ENCODE measurements around the gene ZNF490.

Gene ZNF490

GRCh38 chr19:12564016-12564664 is 46.5 kb downstream of the ZNF490 start:
- FAIRE-seq: peak; percentile 88
- TF ChIP-seq TAF1 (IDR thresholded peaks at IDR 0.05; ENCODE audit: borderline replicate concordance, low read depth, low read length): no peak
- no peak for TF ChIP-seq POLR2A (IDR thresholded peaks at IDR 0.05; ENCODE audit: low read depth, low read length)
- no peak for TF ChIP-seq POLR2AphosphoS5 (IDR thresholded peaks at IDR 0.05; ENCODE audit: low read depth, low read length)
- DNase-seq (ENCODE audit: insufficient read length): peak; percentile 86

DNA sequence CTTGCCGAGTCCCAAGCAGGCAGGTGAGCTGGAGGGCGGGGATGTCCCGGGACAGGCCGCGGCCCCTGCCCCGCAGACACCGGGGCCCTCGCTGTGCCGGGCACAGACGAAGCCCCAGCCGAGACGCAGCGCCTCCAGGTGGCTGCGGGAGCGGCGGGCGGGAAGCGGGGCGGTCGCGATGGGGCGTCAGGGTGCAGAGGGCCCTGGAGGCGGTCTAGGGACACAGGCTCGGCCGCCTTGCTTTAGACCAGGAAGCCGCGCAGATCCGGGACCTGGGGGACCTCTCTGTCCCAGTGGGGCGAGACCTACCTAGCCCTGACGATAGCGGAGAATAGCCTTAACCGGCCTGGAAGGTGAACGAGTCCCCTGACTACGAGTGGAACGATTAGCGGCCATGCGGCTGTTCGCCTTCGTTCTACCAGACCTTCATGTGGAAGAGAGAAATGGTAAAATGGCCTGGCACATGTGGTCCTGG is 55.1 kb downstream of the ZNF490 start:
- no peak for TF ChIP-seq POLR2A (IDR thresholded peaks at IDR 0.05; ENCODE audit: low read depth, low read length)
- TF ChIP-seq TAF1 (IDR thresholded peaks at IDR 0.05; ENCODE audit: borderline replicate concordance, low read depth, low read length): no peak
- no peak for TF ChIP-seq POLR2AphosphoS5 (IDR thresholded peaks at IDR 0.05; ENCODE audit: low read depth, low read length)
- DNase-seq (ENCODE audit: insufficient read length) (no peak), FAIRE-seq (no peak)

DNA sequence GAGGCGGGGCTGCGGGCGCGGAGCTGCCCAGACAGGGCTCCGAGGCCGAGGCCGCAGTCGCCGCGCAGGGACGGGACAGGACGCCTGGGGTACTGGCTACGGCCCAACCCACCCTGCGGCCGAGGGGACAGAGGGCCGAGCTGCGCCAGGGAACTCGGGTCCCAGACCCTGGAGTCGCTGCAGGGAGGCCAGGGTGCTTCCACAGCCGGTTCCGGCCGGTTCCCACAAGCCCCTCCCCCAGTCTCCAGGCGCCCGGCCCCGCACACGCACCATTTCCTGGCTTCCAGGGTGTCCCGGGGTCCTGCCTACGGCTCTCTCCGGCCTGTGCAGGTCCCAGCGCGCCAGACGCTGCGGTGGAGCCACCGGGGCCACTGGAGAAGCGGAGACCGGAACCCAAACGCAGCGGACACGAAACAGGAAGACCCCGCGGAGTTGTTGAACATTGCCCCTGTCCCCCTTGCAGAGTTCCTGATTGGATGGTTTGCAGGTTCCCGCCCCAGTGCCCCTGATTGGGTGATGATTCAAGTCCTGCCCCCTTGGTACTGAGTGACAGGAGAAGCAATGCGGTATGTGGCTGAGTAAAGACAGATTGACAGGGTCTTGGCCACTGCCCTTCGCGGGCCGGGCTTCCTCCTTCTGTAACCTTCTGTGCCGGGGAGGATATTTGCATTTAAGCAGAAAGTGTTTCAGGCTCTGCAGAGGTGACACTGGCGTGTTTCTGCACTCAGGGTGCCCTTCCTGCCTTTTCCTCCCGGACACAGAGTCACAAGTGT is 59.4 kb downstream of the ZNF490 start, which contains the start of gene ZNF564:
TSS of gene ZNF564 (minus strand) at position 423 of the 773 bp plus-strand sequence. CDS start at position 273, 150 bp downstream.
- FAIRE-seq (peak; percentile 99), DNase-seq (ENCODE audit: insufficient read length) (peak; percentile 84)
- TF ChIP-seq TAF1 (IDR thresholded peaks at IDR 0.05; ENCODE audit: borderline replicate concordance, low read depth, low read length) (peak; percentile 67), POLR2AphosphoS5 (IDR thresholded peaks at IDR 0.05; ENCODE audit: low read depth, low read length) (peak; percentile 94), POLR2A (IDR thresholded peaks at IDR 0.05; ENCODE audit: low read depth, low read length) (peak; percentile 93)

GRCh38 chr19:12546903-12547302 is 63.7 kb downstream of the ZNF490 start:
- no peak for DNase-seq (ENCODE audit: insufficient read length)
- FAIRE-seq: no peak
- TF ChIP-seq POLR2A (IDR thresholded peaks at IDR 0.05; ENCODE audit: low read depth, low read length): no peak
- no peak for TF ChIP-seq POLR2AphosphoS5 (IDR thresholded peaks at IDR 0.05; ENCODE audit: low read depth, low read length)
- no peak for TF ChIP-seq TAF1 (IDR thresholded peaks at IDR 0.05; ENCODE audit: borderline replicate concordance, low read depth, low read length)

DNA sequence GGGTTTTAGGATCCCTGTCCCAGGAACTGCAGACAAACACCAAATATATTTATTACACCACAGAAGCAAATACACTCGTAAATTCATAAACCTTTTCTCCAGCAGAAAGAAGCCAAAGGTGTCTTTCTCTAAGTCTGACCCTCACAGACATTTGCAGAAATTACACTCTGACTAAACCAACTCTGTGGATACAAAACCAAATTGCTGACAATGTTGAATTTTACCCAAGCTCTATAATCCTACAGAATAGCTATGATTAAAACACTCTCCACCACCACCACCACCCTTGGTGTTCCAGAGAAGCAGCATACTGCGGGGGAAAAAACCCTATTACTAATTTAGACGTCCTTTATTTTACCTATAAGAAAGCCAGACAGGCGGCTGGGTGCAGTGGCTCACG is 64.5 kb downstream of the ZNF490 start:
- DNase-seq (ENCODE audit: insufficient read length) (no peak), FAIRE-seq (no peak)
- TF ChIP-seq TAF1 (IDR thresholded peaks at IDR 0.05; ENCODE audit: borderline replicate concordance, low read depth, low read length) (no peak), POLR2AphosphoS5 (IDR thresholded peaks at IDR 0.05; ENCODE audit: low read depth, low read length) (no peak), POLR2A (IDR thresholded peaks at IDR 0.05; ENCODE audit: low read depth, low read length) (no peak)

GRCh38 chr19:12545267-12545666 is 65.3 kb downstream of the ZNF490 start:
- TF ChIP-seq POLR2AphosphoS5 (IDR thresholded peaks at IDR 0.05; ENCODE audit: low read depth, low read length) (no peak), POLR2A (IDR thresholded peaks at IDR 0.05; ENCODE audit: low read depth, low read length) (no peak)
- DNase-seq (ENCODE audit: insufficient read length) (no peak), FAIRE-seq (no peak)

GRCh38 chr19:12544401-12544876 is 66.2 kb downstream of the ZNF490 start:
- FAIRE-seq: no peak
- TF ChIP-seq POLR2A (IDR thresholded peaks at IDR 0.05; ENCODE audit: low read depth, low read length): no peak
- no peak for TF ChIP-seq TAF1 (IDR thresholded peaks at IDR 0.05; ENCODE audit: borderline replicate concordance, low read depth, low read length)
- no peak for TF ChIP-seq POLR2AphosphoS5 (IDR thresholded peaks at IDR 0.05; ENCODE audit: low read depth, low read length)
- no peak for DNase-seq (ENCODE audit: insufficient read length)

DNA sequence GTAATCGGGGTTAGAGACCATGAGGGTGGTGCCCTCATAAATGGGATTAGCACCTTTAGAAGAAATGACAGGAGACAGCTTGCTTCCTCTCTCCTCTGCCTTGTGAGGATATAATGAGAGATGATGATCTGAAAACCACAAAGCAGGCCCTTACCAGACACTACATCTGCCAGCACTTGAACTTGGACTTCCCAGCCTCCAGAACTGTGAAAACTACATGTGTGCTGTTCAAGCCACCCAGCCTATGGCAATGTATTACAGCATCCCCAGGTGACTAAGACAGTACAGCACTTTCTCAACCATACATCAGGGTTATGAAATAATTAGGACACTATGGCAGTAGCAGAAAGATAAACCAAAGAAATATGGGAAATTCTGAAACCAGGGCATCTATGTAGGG is 66.8 kb downstream of the ZNF490 start:
- TF ChIP-seq POLR2A (IDR thresholded peaks at IDR 0.05; ENCODE audit: low read depth, low read length): no peak
- no peak for TF ChIP-seq POLR2AphosphoS5 (IDR thresholded peaks at IDR 0.05; ENCODE audit: low read depth, low read length)
- no peak for TF ChIP-seq TAF1 (IDR thresholded peaks at IDR 0.05; ENCODE audit: borderline replicate concordance, low read depth, low read length)
- no peak for DNase-seq (ENCODE audit: insufficient read length)
- FAIRE-seq: no peak

Measured in GM12892 (cell line).